Measurements from ENCODE around the gene TNFRSF1A. TPM values are rescaled to one million over a fixed set of nuclear protein-coding genes. Genes with fewer than 3 reads are reported as not detected.

The TNFRSF1A gene
- total RNA-seq, 4 donors from 2014 or later = 196 to 437 (median 306) TPM

DNA sequence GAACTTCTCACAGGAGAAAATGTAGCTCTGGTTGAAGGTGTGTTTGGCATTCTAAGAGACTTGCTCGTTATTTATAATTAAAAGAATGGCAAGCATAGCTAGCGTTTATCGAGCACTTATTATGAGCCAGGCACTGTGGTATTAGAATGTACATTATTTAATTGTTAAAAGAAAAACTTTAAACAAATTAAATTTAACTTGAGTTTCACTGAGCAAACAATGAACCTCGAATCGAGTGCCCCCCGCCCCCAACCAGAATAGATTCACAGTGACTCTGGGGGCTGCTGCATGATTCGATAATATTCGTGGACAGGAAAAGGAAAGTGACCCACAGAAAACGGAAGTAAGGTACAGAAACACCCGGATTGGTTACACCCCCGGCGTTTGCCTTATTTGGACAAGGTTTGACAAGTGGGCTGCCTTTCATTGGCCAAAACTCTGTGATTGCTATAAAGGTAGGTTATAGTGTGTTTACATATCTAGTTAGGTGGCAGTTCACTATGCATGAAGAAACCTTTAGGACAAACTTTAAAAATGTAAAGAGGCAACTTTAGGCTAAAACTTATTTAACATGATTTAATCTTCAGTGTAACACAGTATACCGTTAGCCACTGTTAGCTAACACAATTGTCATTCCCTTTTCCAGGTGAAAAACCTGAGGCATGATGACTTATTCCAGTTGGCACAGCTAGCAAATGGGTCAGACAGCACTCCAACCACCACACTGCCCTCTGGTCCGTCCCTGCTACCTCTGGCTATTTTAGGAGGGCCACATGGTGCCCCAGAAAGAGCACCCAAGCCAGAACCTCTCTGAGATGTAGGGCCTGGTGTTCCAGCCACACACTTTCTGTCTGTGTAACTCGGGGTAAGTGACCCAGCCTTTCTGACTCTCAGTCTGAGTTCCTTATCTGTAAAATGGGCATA, 26.4 kb upstream of the TNFRSF1A start:
- DNase-seq (ENCODE audit: low spot score in 2 of 2) = no peak
- TF ChIP-seq, protein P1, sequence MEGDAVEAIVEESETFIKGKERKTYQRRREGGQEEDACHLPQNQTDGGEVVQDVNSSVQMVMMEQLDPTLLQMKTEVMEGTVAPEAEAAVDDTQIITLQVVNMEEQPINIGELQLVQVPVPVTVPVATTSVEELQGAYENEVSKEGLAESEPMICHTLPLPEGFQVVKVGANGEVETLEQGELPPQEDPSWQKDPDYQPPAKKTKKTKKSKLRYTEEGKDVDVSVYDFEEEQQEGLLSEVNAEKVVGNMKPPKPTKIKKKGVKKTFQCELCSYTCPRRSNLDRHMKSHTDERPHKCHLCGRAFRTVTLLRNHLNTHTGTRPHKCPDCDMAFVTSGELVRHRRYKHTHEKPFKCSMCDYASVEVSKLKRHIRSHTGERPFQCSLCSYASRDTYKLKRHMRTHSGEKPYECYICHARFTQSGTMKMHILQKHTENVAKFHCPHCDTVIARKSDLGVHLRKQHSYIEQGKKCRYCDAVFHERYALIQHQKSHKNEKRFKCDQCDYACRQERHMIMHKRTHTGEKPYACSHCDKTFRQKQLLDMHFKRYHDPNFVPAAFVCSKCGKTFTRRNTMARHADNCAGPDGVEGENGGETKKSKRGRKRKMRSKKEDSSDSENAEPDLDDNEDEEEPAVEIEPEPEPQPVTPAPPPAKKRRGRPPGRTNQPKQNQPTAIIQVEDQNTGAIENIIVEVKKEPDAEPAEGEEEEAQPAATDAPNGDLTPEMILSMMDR (IDR thresholded peaks at IDR 0.05) = no peak
- TF ChIP-seq POLR2A (IDR thresholded peaks at IDR 0.05) (no peak), EP300 (IDR thresholded peaks at IDR 0.05) (no peak)
- WGBS, 2 donors = 68% methylated on average over 15 of the region's 15 CpGs
- peak overlapping the region in 3 of 4 donors; percentile 9 to 67 (median 51) for H3K27ac ChIP-seq
- H3K27me3 ChIP-seq = no peaks in the 10 kb centered on the region
- H3K4me3 ChIP-seq = no peak overlapping the region
- no peaks in the 10 kb centered on the region for H3K9me3 ChIP-seq
- no peaks in the 10 kb centered on the region for H3K36me3 ChIP-seq
- peaks cover 0 to 56% (median 18%) of the 10 kb centered on the region in 4 donors for H3K4me1 ChIP-seq

DNA sequence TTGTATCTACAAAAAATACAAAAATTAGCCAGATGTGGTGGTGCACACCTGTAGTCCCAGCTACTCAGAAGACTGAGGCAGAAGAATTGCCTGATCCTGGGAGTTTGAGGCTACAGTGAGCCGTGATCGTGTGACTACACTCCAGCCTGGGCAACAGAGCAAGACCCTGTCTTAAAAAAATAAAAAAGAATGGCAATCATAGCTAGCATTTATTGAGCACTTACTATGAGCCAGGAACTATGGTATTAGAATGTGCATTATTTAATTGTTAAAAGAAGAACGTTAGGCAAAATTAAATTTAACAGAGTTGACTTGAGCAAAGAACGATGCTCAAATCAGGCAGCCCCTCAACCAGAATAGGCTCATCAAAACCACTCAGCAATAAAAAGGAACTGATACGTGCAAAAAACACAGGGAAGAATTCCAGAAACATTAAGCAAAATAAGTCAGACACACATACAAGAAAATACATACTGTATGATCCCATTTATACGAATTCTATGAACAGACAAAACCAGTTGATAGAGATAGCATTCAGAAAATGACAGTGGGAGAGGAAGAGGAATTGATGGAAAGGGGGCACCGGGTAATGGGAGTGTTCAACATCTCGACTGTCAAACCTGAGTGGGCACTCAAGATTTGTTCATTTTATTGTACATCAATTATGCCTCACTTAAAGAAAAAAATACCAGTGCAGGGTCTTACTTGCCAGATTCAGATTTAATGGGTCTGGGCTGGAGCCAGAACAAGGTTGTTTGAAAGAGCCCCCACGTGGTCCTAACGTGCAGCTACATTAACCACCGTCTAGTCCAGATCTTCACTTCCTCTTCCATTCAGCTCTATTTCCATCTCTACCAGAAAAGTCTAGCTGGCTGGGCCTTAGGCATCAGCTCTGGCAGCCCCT, 25.4 kb upstream of the TNFRSF1A start:
- WGBS, 2 donors = 54 to 55% methylated on average over 11 of the region's 11 CpGs
- DNase-seq (ENCODE audit: low spot score in 2 of 2) = no peak
- H3K27me3 ChIP-seq = no peaks in the 10 kb centered on the region
- H3K9me3 ChIP-seq = no peaks in the 10 kb centered on the region
- H3K4me3 ChIP-seq = no peak overlapping the region
- no peaks in the 10 kb centered on the region for H3K36me3 ChIP-seq
- peak overlapping the region in 2 of 4 donors; percentile 51 to 67 for H3K27ac ChIP-seq
- peaks cover 0 to 56% (median 10%) of the 10 kb centered on the region in 4 donors for H3K4me1 ChIP-seq
- TF ChIP-seq, protein P1 (IDR thresholded peaks at IDR 0.05) = peak in 2 of 5 experiments; percentile 13 to 22
- TF ChIP-seq EP300 (IDR thresholded peaks at IDR 0.05) = no peak

DNA sequence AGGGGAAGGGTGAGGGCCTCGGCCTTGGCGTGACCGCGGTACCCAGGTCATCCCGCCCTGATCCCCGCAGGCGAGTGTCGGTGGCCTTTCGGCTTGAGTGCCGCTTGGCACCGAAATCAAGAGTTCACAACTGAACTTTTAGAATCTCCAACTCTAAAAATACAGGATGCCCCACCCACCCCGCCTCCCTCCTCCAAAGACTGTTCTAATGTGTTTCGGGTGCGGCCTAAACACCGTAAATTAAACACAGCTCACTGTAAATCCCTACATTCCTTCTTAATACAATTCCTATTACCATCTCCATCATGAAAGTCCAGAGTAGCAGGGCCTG, 22.1 kb upstream of the TNFRSF1A start:
- peak overlapping the region; percentile 72 to 95 (median 90) for H3K27ac ChIP-seq
- H3K36me3 ChIP-seq = no peaks in the 10 kb centered on the region
- DNase-seq (ENCODE audit: low spot score in 2 of 2) = peak; percentile 50 to 51
- TF ChIP-seq EP300 (IDR thresholded peaks at IDR 0.05) (peak in 1 of 2 donors; percentile 46), POLR2A (IDR thresholded peaks at IDR 0.05) (no peak)
- TF ChIP-seq, protein P1 (IDR thresholded peaks at IDR 0.05) = no peak
- peaks cover 0 to 46% (median 8%) of the 10 kb centered on the region in 4 donors for H3K4me1 ChIP-seq
- no peaks in the 10 kb centered on the region for H3K9me3 ChIP-seq
- 25 to 30% methylated on average over 13 to 15 of the region's 15 CpGs for WGBS, 2 donors
- no peaks in the 10 kb centered on the region for H3K27me3 ChIP-seq
- peak overlapping the region; percentile 44 to 72 (median 58) for H3K4me3 ChIP-seq

DNA sequence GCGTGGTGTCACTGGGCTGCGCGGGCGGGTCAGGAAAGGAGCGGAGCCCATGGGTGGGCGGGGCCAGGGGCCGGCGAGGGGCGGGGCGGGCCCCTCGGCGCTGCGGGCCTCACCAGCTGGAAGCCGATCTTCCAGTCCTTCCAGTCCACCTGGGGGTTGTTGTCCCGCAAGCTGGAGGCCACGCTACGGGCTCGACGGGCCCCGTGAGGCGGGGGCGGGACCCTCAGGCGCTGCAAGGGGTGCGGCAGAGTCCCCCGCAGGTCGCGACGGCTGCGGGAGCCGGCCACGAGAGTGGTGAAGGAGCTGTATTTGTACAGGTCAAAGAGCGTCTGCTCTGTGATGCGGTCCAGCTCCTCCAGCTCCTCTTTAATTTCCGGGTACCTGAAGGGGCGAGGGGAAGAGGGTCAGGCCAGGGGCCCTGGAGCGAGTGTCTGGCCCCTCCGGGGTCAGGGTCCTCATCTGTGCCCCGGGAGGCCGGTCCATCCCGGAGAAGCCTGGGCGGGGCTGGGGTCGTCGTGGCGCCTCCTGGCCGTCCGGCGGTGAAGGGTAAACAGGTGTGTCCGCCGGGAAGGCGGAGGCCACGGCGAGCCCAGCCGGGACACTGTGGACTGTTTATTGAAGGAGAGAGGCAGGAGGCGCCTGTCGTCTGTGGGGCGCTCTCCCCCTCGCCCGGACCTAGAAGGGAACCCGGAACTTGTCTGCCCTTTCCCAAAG, 21.6 kb upstream of the TNFRSF1A start:
- 3 to 8% methylated on average over 39 to 55 of the region's 59 CpGs for WGBS, 2 donors
- Histone ChIP-seq H3K27ac (peak overlapping the region; percentile 72 to 95 (median 90)), H3K4me1 (peaks cover 0 to 45% (median 8%) of the 10 kb centered on the region in 4 donors), H3K9me3 (no peaks in the 10 kb centered on the region), H3K27me3 (no peaks in the 10 kb centered on the region), H3K4me3 (peak overlapping the region; percentile 44 to 72 (median 58)), H3K36me3 (no peaks in the 10 kb centered on the region)
- DNase-seq (ENCODE audit: low spot score in 2 of 2) = peak in 1 of 2 donors; percentile 65
- peak in 1 of 2 donors; percentile 68 for TF ChIP-seq EP300 (IDR thresholded peaks at IDR 0.05)
- TF ChIP-seq POLR2A (IDR thresholded peaks at IDR 0.05) = peak; percentile 38 to 61
- TF ChIP-seq, protein P1 (IDR thresholded peaks at IDR 0.05) = peak in 1 of 5 experiments; percentile 20

All from tibial nerve (tissue), 4 donors.